ACC112 (cell line): ENCODE results near the gene AACS.
A peak's percentile ranks its signal among the peaks of the same experiment; 100 is the strongest.
"Not testable (repeated sequence)": the region's sequence is repeated elsewhere in the genome, so short reads cannot be mapped to it uniquely, and the experiment has no call there.

Experiments used
- H2AFZ ChIP-seq: fragments of 200-600 bp; sonication (generic); one replicate; pipeline ENCODE4 v1.6.0; 2017; ENCODE audit warnings: antibody characterized with exemption, low read length; ENCODE audit not compliant: unreplicated experiment
- H3K27ac ChIP-seq: fragments of 200-600 bp; sonication (generic); 2 replicates; pipeline ENCODE4 v1.5.1; 2014; ENCODE audit warnings: low read depth, mild to moderate bottlenecking, antibody characterized with exemption, low read length, moderate library complexity
- H3K27me3 ChIP-seq: fragments of 200-600 bp; sonication (generic); 2 replicates; pipeline ENCODE4 v1.6.1; 2014; ENCODE audit warnings: mild to moderate bottlenecking, antibody characterized with exemption, low read length, moderate library complexity, mixed read lengths; ENCODE audit not compliant: insufficient read depth
- H3K36me3 ChIP-seq: fragments of 200-600 bp; sonication (generic); 2 replicates; pipeline ENCODE4 v1.6.1; 2016; ENCODE audit warnings: mild to moderate bottlenecking, antibody characterized with exemption, low read length, moderate library complexity, mixed read lengths; ENCODE audit not compliant: insufficient read depth
- H3K4me1 ChIP-seq: fragments of 200-600 bp; sonication (generic); one replicate; pipeline ENCODE4 v1.6.1; 2016; ENCODE audit warnings: low read length, mixed read lengths; ENCODE audit not compliant: insufficient read depth, unreplicated experiment, control insufficient read depth
- H3K4me3 ChIP-seq: fragments of 200-600 bp; sonication (generic); 2 replicates; pipeline ENCODE4 v1.5.1; 2014; ENCODE audit warnings: mild to moderate bottlenecking, low read depth, low read length
- H3K79me2 ChIP-seq: fragments of 200-600 bp; sonication (generic); one replicate; pipeline ENCODE4 v1.6.0; 2016; ENCODE audit warnings: low read length; ENCODE audit not compliant: control insufficient read depth, unreplicated experiment, insufficient read depth

The AACS gene

DNA sequence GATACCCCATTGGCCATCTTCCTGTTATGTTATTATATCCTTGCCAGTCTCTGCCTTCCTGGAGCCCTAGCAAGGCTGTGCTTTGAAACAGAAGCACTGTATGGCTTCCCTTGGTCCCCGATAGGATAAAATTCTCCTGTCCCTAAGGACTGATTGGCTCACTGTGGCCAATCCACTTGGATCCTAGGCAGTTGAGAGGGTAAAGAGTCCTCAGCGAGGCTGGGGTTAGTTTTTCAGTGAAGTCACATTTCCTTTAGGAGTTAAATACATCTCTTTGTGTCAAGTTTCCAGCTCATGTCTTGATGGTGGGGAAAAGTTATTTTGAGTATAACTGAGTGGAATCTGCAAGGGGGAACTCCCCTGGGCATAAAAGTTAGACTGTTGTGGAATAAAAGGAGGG, 7.3 kb downstream of the AACS start:
- Histone ChIP-seq H3K27me3 (no peaks in the 10 kb centered on the region), H2AFZ (no peak overlapping the region), H3K79me2 (peaks cover 16% of the 10 kb centered on the region), H3K4me3 (no peak overlapping the region), H3K27ac (no peak overlapping the region), H3K36me3 (0 out of 2 replicates have a peak, but pooled peaks cover 9% of the 10 kb centered on the region), H3K4me1 (no peaks in the 10 kb centered on the region)

DNA sequence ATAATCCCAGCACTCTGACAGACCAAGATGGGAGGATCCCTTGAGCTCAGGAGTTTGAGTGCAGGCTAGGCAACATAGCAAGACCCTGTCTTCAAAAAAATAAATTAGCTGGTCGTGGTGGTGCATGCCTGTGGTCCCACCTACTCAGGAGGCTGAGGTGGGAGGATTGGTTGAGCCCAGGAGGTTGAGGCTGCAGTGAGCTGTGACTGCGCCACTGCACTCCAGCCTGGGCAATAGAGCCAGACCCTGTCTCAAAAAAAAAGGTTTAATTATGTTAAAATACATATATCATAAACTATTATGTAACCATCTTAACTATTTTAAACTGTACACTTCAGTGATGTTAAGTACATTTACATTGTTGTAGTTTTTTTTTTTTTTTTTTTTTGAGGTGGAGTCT, 9.1 kb downstream of the AACS start:
- H3K79me2 ChIP-seq, H3K27ac ChIP-seq, H3K27me3 ChIP-seq, H3K4me3 ChIP-seq, H3K36me3 ChIP-seq, H3K4me1 ChIP-seq, H2AFZ ChIP-seq: not testable (repeated sequence)

DNA sequence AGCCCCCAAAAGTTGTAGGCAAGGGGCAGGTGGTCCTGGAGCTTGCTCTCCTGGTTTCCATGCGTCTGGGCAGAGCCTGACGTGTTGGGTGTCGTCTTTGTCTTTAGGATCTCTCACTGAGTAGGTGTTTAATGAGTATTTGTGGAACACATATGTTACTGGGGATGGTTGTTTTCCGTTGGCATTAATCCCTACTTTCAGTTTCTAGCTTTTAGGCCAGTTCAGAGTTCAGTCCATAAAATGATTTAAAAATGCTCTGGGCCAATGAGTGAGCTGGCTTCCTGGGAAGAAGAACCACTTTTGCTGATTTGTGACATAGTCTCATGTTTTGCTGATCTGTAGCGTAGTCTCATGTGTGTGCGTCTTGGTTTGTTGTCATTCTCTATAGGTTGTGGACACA, 10.9 kb downstream of the AACS start:
- Histone ChIP-seq H3K4me3 (no peak overlapping the region), H3K27ac (no peak overlapping the region), H2AFZ (no peak overlapping the region), H3K36me3 (peaks cover 9% of the 10 kb centered on the region; the same call in 1 of the 2 replicates), H3K4me1 (peaks cover 10% of the 10 kb centered on the region), H3K27me3 (no peaks in the 10 kb centered on the region), H3K79me2 (peaks cover 7% of the 10 kb centered on the region)

DNA sequence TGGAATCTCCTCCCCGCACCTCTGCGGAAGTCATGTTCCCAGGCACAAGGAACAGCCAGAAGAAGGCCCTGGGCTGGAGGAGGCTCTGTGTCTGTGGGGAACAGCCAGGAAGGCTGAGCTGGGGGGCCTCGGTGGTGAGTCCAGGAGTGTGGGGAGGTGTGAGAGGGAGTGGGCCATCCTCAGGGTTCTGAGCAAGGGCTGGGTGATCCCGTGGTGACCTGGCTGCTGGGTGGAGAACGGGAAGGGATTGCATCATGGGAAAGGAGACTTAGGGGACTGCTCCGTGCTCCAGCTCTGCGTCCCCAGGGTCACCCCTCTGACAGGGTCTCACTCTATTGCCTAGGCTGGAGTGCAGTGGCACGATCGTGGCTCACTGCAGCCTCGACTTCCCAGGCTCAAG, 13.8 kb downstream of the AACS start:
- H3K4me1 ChIP-seq: peaks cover 10% of the 10 kb centered on the region
- no peak overlapping the region for H3K27ac ChIP-seq
- H3K36me3 ChIP-seq: peaks cover 7% of the 10 kb centered on the region; the same call in 1 of the 2 replicates

DNA sequence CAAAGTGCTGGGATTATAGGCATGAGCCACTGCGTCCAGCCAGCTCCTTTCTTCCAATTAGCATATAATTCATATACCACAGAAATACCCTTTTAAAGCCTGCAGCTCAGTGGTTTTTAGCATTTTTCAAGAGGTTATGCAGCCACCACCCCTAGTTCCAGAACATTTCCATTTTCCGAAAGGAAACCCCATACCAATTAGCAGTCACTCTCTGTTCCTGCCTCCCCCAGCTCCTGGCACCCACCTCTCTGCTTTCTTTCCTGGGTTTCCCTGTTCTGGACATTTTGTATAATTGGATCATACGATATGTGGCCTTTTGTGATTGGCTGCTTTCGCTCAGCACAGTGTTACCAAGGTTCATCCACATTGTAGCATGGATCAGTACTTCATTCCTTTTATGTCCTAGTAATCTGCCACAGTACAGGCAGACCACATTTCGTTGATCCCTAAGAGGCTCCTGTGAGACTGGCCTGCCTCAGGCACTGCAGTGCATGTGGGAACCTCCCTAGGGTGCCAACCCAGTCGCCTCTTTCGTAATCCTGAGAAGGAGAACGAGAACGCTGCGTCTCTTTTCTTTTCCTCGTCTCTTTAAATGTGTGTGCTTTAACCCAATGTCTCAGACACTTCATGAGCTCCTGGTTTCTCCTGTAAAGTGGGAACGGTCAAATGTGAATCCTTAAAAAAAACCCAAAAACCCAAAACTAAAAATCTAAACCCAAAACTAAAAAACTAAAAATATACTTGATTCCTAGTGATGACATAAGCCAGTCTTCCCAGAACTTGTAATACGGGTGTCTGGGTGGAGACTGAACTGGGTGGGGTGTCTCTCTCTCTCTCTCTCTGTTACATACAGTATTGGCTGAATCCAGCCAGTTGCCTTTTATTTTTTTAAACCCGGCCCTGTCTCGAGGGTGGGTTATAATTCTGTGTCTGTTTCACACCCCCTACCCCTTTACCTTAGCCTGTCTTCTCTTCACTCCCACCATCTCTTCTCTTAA, 14.7 kb downstream of the AACS start:
- peak overlapping the region; percentile 92 for H3K27ac ChIP-seq
- H3K4me1 ChIP-seq: peaks cover 10% of the 10 kb centered on the region
- peak overlapping the region; percentile 55 for H3K4me3 ChIP-seq
- peaks cover 8% of the 10 kb centered on the region; the same call in 1 of the 2 replicates for H3K36me3 ChIP-seq
- peak overlapping the region; percentile 69 for H2AFZ ChIP-seq
- H3K27me3 ChIP-seq: no peaks in the 10 kb centered on the region
- H3K79me2 ChIP-seq: no peaks in the 10 kb centered on the region

More for the DNA sequence above, 13.8 kb downstream of the AACS start:
- H3K4me3 ChIP-seq: no peak overlapping the region
- H3K79me2 ChIP-seq: no peaks in the 10 kb centered on the region
- H3K27me3 ChIP-seq: no peaks in the 10 kb centered on the region
- H2AFZ ChIP-seq: no peak overlapping the region

DNA sequence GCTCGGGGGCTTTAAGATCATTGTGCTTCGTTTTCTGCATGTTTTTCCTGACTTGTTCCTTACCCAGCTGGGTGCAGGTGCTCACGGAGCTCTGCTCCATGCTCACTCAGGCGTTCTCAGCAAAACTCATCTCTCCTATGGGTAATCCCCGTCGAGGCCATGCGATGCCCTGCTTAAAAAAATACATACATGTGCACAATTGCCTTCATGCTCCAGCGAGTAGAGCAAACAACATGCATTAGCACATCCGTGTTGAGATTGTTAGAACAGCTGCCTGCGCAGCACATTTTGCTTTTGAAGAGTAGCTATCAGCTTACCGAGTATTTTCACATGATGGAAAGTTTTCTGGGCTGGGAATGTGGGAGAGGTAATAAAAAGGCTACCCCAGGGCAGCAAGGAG, 16.2 kb downstream of the AACS start:
- no peak overlapping the region for H3K4me3 ChIP-seq
- H3K36me3 ChIP-seq: peaks cover 8% of the 10 kb centered on the region; the same call in 1 of the 2 replicates

DNA sequence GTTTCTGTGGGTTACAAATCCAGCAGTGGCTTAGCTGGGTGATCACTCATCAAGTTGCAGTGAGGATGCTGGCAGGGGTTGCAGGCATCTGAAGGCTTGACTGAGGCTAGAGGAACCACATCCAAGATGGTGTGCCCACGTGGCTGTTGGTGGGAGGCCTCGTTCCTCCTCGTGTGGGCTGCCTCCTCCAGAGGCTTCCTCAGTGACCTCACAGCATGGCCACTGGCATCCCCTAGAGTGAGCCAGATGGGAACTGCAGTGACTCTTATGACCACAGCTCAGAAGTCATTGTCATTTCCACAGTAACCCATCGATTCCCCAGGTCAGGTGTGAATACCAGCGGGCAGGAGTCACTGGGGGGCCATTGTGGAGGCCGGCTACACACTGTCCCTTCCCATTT, 17.8 kb downstream of the AACS start:
- Histone ChIP-seq H3K27ac (no peak overlapping the region), H3K4me3 (no peak overlapping the region), H2AFZ (no peak overlapping the region), H3K79me2 (no peaks in the 10 kb centered on the region), H3K27me3 (no peaks in the 10 kb centered on the region), H3K36me3 (peaks cover 9% of the 10 kb centered on the region; the same call in 1 of the 2 replicates), H3K4me1 (peaks cover 10% of the 10 kb centered on the region)

More for the DNA sequence above, 16.2 kb downstream of the AACS start:
- Histone ChIP-seq H3K79me2 (no peaks in the 10 kb centered on the region), H3K4me1 (peaks cover 10% of the 10 kb centered on the region), H3K27me3 (no peaks in the 10 kb centered on the region), H3K27ac (no peak overlapping the region), H2AFZ (no peak overlapping the region)

DNA sequence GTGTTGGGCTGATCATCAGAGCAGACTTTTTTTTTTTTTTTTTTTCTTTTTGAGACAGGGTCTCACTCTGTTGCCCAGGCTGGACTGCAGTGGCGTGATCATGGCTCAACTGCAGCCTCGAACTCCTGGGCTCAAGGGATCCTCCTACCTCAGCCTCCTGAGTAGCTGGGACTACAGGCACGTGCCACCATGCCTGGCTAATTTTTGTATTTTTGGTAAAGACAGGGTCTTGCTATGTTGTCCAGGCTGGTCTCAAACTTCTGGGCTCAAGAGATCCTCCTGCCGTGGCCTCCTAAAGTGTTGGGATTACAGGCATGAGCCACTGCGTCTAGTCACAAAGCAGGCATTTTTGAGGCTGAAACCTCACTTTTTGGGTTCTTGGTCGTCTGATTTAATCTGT, 23.0 kb downstream of the AACS start:
- H3K4me3 ChIP-seq, H3K27me3 ChIP-seq, H3K4me1 ChIP-seq, H2AFZ ChIP-seq, H3K79me2 ChIP-seq, H3K27ac ChIP-seq: not testable (repeated sequence)
- H3K36me3 ChIP-seq: peaks cover 28% of the 10 kb centered on the region

DNA sequence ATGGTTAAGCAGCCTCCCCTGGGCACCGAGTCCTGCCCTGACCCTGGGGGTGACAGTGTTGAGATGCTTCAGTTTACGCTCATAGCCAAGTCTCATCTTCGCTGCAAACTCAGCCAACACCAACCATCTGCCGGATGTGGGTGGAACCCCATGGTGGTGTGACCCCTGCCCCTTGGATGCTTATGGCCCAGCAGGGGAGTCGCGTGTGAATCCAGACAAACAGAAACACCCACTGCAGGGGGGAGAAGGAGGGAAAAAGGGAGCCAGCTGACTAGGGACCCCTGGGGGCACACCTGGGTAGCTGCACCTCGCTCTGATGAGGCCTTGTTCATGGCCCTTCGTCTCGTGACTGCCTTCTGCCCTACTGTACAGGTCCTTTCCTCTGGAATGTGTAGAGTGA, 23.8 kb downstream of the AACS start:
- Histone ChIP-seq H3K27me3 (no peaks in the 10 kb centered on the region), H3K79me2 (no peaks in the 10 kb centered on the region), H3K4me3 (no peak overlapping the region), H3K27ac (no peak overlapping the region), H3K36me3 (peaks cover 28% of the 10 kb centered on the region), H3K4me1 (no peaks in the 10 kb centered on the region), H2AFZ (no peak overlapping the region)

DNA sequence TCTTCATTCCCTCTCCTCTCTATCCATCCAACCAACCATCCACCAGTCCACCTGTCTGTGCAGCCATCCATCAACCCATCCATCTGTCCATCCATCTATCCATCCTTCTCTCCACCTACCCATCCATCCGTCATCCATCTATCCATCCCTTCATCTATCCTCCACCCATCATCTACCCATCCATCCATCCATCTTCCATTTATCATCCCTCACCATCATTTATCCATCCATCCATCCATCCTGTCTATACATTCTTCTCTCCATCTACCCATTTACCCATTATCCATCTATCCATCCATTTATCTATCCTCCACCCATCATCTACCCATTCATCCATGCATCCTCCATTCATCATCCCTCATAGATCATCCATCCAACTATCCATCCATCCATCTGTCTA, 24.4 kb downstream of the AACS start:
- Histone ChIP-seq H3K27ac (no peak overlapping the region), H3K27me3 (no peaks in the 10 kb centered on the region), H3K36me3 (peaks cover 28% of the 10 kb centered on the region), H3K79me2 (no peaks in the 10 kb centered on the region), H2AFZ (no peak overlapping the region), H3K4me3 (no peak overlapping the region), H3K4me1 (no peaks in the 10 kb centered on the region)

DNA sequence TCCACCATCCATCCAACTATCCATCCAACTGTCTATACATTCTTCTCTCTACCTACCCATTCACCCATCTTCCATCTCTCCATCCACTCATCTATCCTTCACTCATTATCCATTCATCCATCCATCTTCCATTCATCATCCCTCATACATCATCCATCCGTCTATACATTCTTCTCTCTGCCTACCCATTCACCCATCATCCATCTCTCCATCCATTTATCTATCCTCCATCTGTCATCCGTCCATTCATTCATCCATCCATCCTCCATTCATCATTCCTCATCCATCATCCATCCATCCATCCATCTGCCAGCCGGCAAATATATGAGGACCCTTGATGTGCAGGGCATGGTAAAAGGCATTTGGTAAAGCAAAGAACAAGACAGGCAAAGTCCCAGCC, 25.2 kb downstream of the AACS start:
- H3K4me3 ChIP-seq: no peak overlapping the region
- H2AFZ ChIP-seq: no peak overlapping the region
- no peaks in the 10 kb centered on the region for H3K27me3 ChIP-seq
- H3K4me1 ChIP-seq: no peaks in the 10 kb centered on the region
- H3K36me3 ChIP-seq: peaks cover 21% of the 10 kb centered on the region
- no peak overlapping the region for H3K27ac ChIP-seq
- H3K79me2 ChIP-seq: no peaks in the 10 kb centered on the region
